T-helper 17 cell (primary cell): ENCODE measurements around the gene JOSD2. TPM values are rescaled to one million over a fixed set of nuclear protein-coding genes. Genes with fewer than 3 reads are reported as not detected.
A peak's percentile ranks its signal among the peaks of the same experiment; 100 is the strongest.

Source experiments
- ATAC-seq: fragments of 150-1000 bp; cut with Tn5 transposase; 2 replicates; pipeline ENCODE4 v1.10.0; 2021; ENCODE audit warnings: mild to moderate bottlenecking, moderate library complexity
- DNase-seq, 3 donors: peaks; one replicate each; pipeline versions ENCODE4 v3.0.0 to v3.0.0-alpha.2; 2020 to 2021
- H3K9me3 ChIP-seq: one replicate; pipeline ENCODE4 v1.7.0; 2013; ENCODE audit warnings: low read length, mild to moderate bottlenecking; ENCODE audit not compliant: control insufficient read depth, poor library complexity, severe bottlenecking
- H3K27ac Mint-ChIP-seq: one replicate; pipeline ENCODE4 v1.8.0; 2022; ENCODE audit warnings: mild to moderate bottlenecking, moderate library complexity, mixed read lengths
- H3K27me3 Mint-ChIP-seq: one replicate; pipeline ENCODE4 v1.8.0; 2022; ENCODE audit warnings: mixed read lengths
- H3K36me3 Mint-ChIP-seq: one replicate; pipeline ENCODE4 v1.8.0; 2022; ENCODE audit warnings: low read depth, mixed read lengths
- H3K4me1 Mint-ChIP-seq: one replicate; pipeline ENCODE4 v1.8.0; 2022; ENCODE audit warnings: mild to moderate bottlenecking, mixed read lengths
- H3K4me3 Mint-ChIP-seq: one replicate; pipeline ENCODE4 v1.8.0; 2022; ENCODE audit warnings: mild to moderate bottlenecking, moderate library complexity, mixed read lengths
- total RNA-seq, 4 donors: library from RNA in 2 of 4; stranded (reverse) in 2 of 4; gene quantifications; one replicate each; pipeline ENCODE4 v1.2.3 and lab custom pipeline; 2022 to 2026

Gene JOSD2
- total RNA-seq, 2 donors from 2014 or later, result 14.9 to 18.0 TPM

DNA sequence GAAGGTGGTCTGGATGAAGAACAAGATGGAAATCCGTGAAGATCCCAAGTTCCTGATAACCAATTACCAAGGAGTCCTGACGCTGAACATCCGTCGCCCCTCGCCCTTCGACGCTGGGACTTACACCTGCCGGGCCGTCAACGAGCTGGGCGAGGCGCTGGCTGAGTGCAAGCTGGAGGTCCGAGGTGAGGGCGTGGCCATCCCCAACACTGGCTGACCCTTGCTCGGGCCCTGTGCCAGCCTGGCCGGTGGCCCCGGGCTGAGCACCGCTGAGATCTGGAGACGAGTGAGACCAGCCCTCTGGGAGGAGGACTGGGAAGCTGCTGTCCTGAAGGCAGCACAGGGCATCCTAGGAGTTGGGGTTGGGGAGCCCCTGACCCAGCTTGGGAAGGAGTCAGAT is 46.6 kb downstream of the JOSD2 start:
- peaks cover 3% of the 10 kb centered on the region for H3K36me3 Mint-ChIP-seq
- no peak overlapping the region for H3K4me3 Mint-ChIP-seq
- H3K9me3 ChIP-seq, result no peaks in the 10 kb centered on the region
- peak overlapping the region; percentile 67 for H3K27ac Mint-ChIP-seq
- ATAC-seq, result no peak
- no peak for DNase-seq
- peaks cover 3% of the 10 kb centered on the region for H3K4me1 Mint-ChIP-seq
- peaks cover 40% of the 10 kb centered on the region for H3K27me3 Mint-ChIP-seq

DNA sequence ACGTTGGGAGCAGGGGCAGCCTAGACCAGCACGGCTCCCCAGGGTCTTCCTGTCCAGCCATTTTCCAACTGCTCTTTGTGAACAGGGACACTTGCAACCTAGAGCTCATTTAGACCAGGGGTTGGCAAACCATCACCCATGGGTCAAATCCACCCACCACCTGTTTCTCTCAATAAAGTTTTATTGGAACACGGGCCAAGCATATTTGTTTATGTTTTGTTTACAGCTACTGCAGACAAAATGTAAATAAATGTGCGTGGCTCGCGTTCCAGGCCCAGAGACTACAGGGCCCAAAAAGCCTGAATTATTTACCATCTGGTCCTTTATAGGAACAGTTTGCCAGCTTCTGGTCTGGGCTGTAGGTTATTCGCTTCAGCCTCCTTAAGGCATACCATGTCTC is 48.0 kb downstream of the JOSD2 start:
- DNase-seq, result no peak
- H3K4me1 Mint-ChIP-seq, result peaks cover 3% of the 10 kb centered on the region
- no peak for ATAC-seq
- no peak overlapping the region for H3K27ac Mint-ChIP-seq
- no peaks in the 10 kb centered on the region for H3K9me3 ChIP-seq
- H3K36me3 Mint-ChIP-seq, result peaks cover 3% of the 10 kb centered on the region
- H3K4me3 Mint-ChIP-seq, result no peak overlapping the region
- peaks cover 32% of the 10 kb centered on the region for H3K27me3 Mint-ChIP-seq

DNA sequence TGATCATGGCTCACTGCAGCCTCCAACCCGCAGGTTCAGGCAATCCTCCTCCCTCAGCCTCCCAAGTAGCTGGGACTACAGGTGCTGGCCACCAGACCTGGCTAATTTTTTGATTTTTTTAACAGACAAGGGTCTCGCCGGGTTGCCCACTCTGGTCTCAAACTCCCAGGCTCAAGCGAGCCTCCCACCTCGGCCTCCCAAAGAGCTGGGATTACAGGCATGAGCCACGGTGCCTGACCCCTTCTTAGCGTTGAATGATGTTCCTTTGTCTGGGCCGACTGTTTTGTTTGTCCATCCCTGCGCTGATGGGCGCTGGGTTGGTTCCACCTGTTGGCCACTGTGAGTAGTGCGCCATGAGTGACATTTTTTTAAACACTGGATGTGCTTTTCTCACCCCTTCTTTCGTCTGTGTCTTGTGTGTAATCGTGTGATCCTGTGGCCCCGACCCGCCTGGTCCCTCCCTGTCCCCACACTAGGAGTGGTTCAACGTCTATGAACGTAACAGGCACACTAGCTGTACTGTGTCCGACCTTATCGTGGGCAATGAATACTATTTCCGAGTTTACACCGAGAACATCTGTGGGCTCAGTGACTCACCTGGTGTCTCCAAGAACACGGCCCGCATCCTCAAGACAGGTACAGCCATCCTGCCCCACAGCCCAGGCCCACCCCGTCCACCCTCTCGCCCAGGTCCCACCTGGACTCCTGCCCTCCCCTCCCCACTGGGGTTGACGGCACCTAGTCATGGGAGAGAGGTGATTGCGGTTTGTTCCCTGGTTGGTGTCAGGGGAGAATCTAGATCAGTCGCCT is 49.7 kb downstream of the JOSD2 start:
- Mint-ChIP-seq H3K27me3 (peaks cover 41% of the 10 kb centered on the region), H3K4me1 (peaks cover 6% of the 10 kb centered on the region), H3K4me3 (no peak overlapping the region), H3K36me3 (peaks cover 5% of the 10 kb centered on the region), H3K27ac (peak overlapping the region; percentile 11)
- no peaks in the 10 kb centered on the region for H3K9me3 ChIP-seq
- ATAC-seq, result peak; percentile 85
- peak in 2 of 3 donors; percentile 22 to 44 for DNase-seq

DNA sequence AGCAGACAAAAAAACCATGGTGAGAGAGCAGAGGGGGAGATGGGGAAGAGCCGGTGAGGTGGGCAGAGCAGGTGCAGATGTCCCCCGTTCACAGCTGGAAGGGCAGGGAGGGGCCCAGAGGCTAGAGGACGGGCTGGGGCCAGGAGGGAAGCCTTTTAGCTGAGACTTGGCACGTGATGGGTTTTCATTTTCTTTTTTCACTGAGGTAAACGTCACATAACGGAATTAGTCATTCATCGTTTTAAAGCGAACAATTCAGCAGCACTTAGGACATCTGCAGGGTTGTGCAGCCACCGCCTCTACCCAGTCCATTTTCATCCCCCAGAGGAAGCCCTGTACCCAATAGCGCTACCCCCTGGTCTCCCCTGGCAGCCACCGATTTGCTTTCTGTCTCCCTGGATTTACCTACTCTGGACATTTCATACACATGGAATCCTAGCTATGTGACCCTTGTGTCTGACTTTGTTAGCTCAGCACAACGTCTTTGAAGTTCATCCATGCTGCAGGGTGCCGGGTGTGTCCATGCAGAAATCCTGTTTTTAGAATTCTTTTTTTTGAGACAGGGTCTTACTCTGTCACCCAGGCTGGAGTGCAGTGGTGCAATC is 50.7 kb downstream of the JOSD2 start:
- Mint-ChIP-seq H3K36me3 (peaks cover 5% of the 10 kb centered on the region), H3K4me3 (no peak overlapping the region), H3K27ac (no peak overlapping the region), H3K4me1 (peaks cover 6% of the 10 kb centered on the region), H3K27me3 (peaks cover 37% of the 10 kb centered on the region)
- H3K9me3 ChIP-seq, result no peaks in the 10 kb centered on the region
- ATAC-seq (peak; percentile 49), DNase-seq (no peak)

DNA sequence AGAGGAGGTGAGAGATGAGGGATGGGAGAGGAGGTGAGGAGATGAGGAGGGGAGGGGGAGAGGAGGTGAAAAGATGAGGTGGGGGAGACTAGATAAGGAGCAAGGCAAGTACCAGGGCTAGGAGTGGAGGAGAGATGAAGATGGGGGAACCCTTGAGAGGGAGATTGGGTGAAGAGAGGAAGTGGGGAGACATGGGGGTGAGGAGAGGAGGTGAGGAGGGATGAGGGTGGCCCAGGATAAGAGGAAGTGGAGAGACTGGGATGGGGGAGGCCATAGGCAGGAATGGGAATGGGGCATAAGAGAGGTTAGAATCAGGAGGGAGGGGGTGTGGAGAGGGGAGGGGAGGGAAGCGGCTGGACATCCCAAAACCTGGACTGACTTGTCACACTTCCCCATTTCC is 51.4 kb downstream of the JOSD2 start:
- Mint-ChIP-seq H3K4me3 (no peak overlapping the region), H3K4me1 (peaks cover 6% of the 10 kb centered on the region), H3K27me3 (peaks cover 39% of the 10 kb centered on the region), H3K36me3 (peaks cover 5% of the 10 kb centered on the region), H3K27ac (no peak overlapping the region)
- ATAC-seq (no peak), DNase-seq (no peak)
- H3K9me3 ChIP-seq, result no peaks in the 10 kb centered on the region

DNA sequence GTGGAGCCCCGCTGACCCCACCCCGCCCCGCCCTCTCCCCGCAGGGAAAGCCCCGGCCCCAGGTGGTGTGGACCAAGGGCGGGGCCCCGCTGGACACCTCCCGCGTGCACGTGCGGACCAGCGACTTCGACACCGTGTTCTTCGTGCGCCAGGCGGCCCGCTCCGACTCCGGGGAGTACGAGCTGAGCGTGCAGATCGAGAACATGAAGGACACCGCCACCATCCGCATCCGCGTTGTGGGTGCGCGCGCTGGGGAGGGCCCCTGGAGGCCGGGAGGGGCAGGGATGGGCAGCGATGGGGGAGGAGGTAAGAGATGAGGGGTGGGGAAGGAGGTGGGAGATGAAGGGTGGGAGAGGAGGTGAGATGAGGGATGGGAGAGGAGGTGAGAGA is 51.9 kb downstream of the JOSD2 start:
- Mint-ChIP-seq H3K36me3 (peaks cover 5% of the 10 kb centered on the region), H3K4me1 (peaks cover 6% of the 10 kb centered on the region), H3K4me3 (no peak overlapping the region), H3K27ac (no peak overlapping the region), H3K27me3 (peaks cover 39% of the 10 kb centered on the region)
- ATAC-seq (no peak), DNase-seq (no peak)
- no peaks in the 10 kb centered on the region for H3K9me3 ChIP-seq

DNA sequence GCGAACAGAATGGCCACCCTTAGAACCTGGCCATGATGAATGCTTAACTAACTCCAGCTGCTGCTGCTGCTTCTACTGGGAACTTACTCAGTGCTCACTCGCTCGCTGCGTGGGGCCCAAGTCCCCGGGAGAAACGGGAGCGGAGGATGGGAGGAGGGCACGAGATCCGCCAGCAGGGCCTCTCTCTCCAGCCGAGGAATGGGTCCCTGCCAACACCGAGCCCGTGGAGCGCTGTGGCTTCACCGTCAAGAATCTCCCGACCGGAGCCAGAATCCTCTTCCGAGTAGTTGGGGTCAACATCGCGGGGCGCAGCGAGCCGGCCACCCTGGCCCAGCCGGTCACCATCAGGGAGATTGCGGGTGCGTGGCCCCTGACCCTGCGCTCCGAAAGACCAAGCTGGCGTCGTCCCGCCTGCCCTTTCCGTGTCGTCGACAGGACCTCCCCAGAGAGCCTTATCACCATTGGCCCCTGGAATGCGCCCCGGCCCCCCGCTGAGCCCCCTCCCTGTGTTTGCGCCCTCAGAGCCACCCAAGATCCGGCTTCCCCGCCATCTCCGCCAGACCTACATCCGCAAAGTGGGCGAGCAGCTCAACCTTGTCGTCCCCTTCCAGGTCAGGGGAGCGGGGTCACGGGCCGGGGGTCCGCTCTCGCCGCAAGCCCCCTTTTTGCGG is 52.5 kb downstream of the JOSD2 start:
- H3K4me3 Mint-ChIP-seq, result no peak overlapping the region
- no peak overlapping the region for H3K27ac Mint-ChIP-seq
- DNase-seq, result no peak
- peaks cover 38% of the 10 kb centered on the region for H3K27me3 Mint-ChIP-seq
- no peak for ATAC-seq
- no peaks in the 10 kb centered on the region for H3K9me3 ChIP-seq
- H3K36me3 Mint-ChIP-seq, result peaks cover 5% of the 10 kb centered on the region
- peaks cover 6% of the 10 kb centered on the region for H3K4me1 Mint-ChIP-seq

DNA sequence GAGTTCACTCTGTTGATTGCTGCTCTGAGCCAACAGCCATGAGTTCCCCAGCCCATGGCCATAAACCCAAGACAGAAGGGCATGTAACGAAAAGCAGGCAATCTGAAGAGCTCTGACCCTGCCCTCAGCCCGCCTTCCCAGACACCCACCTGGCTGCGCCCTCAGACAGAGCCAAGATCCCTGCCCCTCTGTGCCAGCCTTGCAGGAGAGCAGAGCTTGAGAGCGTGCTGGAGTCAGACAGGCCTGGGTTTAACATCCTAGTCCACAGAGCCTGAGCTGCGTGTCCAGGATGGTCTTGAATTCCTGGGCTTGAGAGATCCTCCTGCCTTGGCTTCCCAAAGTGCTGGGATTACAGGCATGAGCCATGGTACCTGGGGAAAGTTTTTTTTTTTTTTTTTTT is 53.7 kb downstream of the JOSD2 start:
- no peaks in the 10 kb centered on the region for H3K9me3 ChIP-seq
- Mint-ChIP-seq H3K4me1 (peaks cover 9% of the 10 kb centered on the region), H3K36me3 (peaks cover 3% of the 10 kb centered on the region), H3K27ac (no peak overlapping the region), H3K27me3 (peaks cover 33% of the 10 kb centered on the region), H3K4me3 (no peak overlapping the region)
- ATAC-seq, result no peak
- DNase-seq, result no peak

Other genes with a start within 250 kb of the JOSD2 start
- gene KCNC3, start 181.8 kb downstream of the JOSD2 start, total RNA-seq, result 1 to 10 TPM; 1.4 to 2.0 TPM
- gene NAPSA, start 145.6 kb downstream of the JOSD2 start, total RNA-seq, result under 1 TPM; 0.73 to 0.99 TPM
- 100 to 1,000 TPM; 208 to 276 TPM for gene NR1H2, start 134.7 kb downstream of the JOSD2 start, total RNA-seq
- gene POLD1, start 126.8 kb downstream of the JOSD2 start, total RNA-seq, result 10 to 100 TPM; 23.5 to 26.6 TPM
- 1 to 10 TPM; 1.9 to 3.0 TPM for gene SPIB, start 92.3 kb downstream of the JOSD2 start, total RNA-seq
- gene MYBPC2, start 78.3 kb downstream of the JOSD2 start, total RNA-seq, result under 1 TPM; 0.07 to 0.08 TPM
- 10 to 100 TPM; 76.6 to 78.5 TPM for gene EMC10, start 34.7 kb downstream of the JOSD2 start, total RNA-seq
- gene GARIN5A, start 34.3 kb downstream of the JOSD2 start, total RNA-seq, result under 1 TPM in 1 of 2 donors, not detected in 1; 0.22 TPM
- not detected for gene ASPDH, start 2.7 kb upstream of the JOSD2 start, total RNA-seq
- not detected for gene LRRC4B, start 57.2 kb upstream of the JOSD2 start, total RNA-seq
- gene SYT3, start 128.7 kb upstream of the JOSD2 start, total RNA-seq, result not detected
- gene C19orf81, start 138.3 kb upstream of the JOSD2 start, total RNA-seq, result not detected
- not detected for gene SHANK1, start 208.6 kb upstream of the JOSD2 start, total RNA-seq
- gene CLEC11A, start 212.2 kb upstream of the JOSD2 start, total RNA-seq, result under 1 TPM in 1 of 2 donors, not detected in 1; 0.39 TPM